ENCODE data around the gene GPR107. TPM values are rescaled to one million over a fixed set of nuclear protein-coding genes. Genes with fewer than 3 reads are reported as not detected.
A peak's percentile ranks its signal among the peaks of the same experiment; 100 is the strongest.

Gene GPR107
- total and polyA plus RNA-seq, 2 donors (not counting 1 experiment from before 2014, with no cell fraction given), result 10.4 to 28.1 TPM

GRCh38 chr9:130053109-130053503 is 600 bp upstream of the GPR107 start:
- no peaks in the 10 kb centered on the region for H3K9me3 Mint-ChIP-seq (ENCODE audit: insufficient read depth)
- peak overlapping the region; percentile 92 for H2AFZ ChIP-seq (ENCODE audit: insufficient read depth, low read depth, low read length, poor library complexity, severe bottlenecking)
- H3K27ac ChIP-seq (ENCODE audit: low read length in 2 of 2), result peak overlapping the region; percentile 64 to 95
- CTCF ChIA-PET, result interaction anchor here (0.6 to 1.6 kb wide), 7 partner anchors 11 to 1344 kb away, joined by 3 to 8 read pairs (median 3); no protein-coding TSS in a partner anchor
- peak overlapping the region; percentile 91 for H3K4me3 Mint-ChIP-seq
- H3K27ac Mint-ChIP-seq, result peak overlapping the region; percentile 88
- H3K4me3 ChIP-seq (ENCODE audit: control extremely low read depth in 1 of 5, extremely low read depth in 1 of 5, insufficient read depth in 1 of 5, low read depth in 2 of 5, low read length in 4 of 5), result peak overlapping the region; percentile 66 to 96 (median 88)
- no peaks in the 10 kb centered on the region for H3K36me3 ChIP-seq (replicated peaks in 1 of 2; ENCODE audit: control extremely low read depth in 1 of 2, control insufficient read depth in 1 of 2, extremely low read depth in 1 of 2, insufficient read depth in 2 of 2, low read length in 1 of 2)
- no peaks in the 10 kb centered on the region for H3K9me3 ChIP-seq (ENCODE audit: control extremely low read depth in 1 of 3, control insufficient read depth in 2 of 3, insufficient read depth in 1 of 3, low read length in 2 of 3)
- ATAC-seq (ENCODE audit: low read depth), result no peak
- peaks cover 27% of the 10 kb centered on the region for H3K4me1 Mint-ChIP-seq
- POLR2A ChIA-PET, result interaction anchor here (0.6 to 2.9 kb wide), 5 partner anchors 10 to 165 kb away, joined by 3 to 18 read pairs (median 5); partner anchors contain the start of gene FNBP1
- peak overlapping the region; percentile 88 for H3K9ac ChIP-seq (ENCODE audit: low read length)
- peak overlapping the region; percentile 81 for H3K4me2 ChIP-seq (replicated peaks; ENCODE audit: low read depth, low read length, poor library complexity, severe bottlenecking)
- no peak for DNase-seq
- no peaks in the 10 kb centered on the region for H3K27me3 ChIP-seq (replicated peaks in 1 of 4; ENCODE audit: control extremely low read depth in 1 of 4, control insufficient read depth in 3 of 4, insufficient read depth in 4 of 4, low read length in 3 of 4)
- H3K4me1 ChIP-seq (ENCODE audit: control insufficient read depth in 2 of 2, insufficient read depth in 2 of 2, low read length in 2 of 2), result peaks cover 14 to 20% of the 10 kb centered on the region in 2 donors
- no peaks in the 10 kb centered on the region for H3K27me3 Mint-ChIP-seq
- H4K20me1 ChIP-seq (ENCODE audit: control insufficient read depth, insufficient read depth, low read length, poor library complexity, severe bottlenecking), result peaks cover 9% of the 10 kb centered on the region
- TF ChIP-seq EZH2 (IDR thresholded peaks at IDR 0.05; ENCODE audit: borderline replicate concordance, insufficient read depth, low read depth, low read length, poor library complexity, severe bottlenecking), result no peak
- TF ChIP-seq, protein P1, sequence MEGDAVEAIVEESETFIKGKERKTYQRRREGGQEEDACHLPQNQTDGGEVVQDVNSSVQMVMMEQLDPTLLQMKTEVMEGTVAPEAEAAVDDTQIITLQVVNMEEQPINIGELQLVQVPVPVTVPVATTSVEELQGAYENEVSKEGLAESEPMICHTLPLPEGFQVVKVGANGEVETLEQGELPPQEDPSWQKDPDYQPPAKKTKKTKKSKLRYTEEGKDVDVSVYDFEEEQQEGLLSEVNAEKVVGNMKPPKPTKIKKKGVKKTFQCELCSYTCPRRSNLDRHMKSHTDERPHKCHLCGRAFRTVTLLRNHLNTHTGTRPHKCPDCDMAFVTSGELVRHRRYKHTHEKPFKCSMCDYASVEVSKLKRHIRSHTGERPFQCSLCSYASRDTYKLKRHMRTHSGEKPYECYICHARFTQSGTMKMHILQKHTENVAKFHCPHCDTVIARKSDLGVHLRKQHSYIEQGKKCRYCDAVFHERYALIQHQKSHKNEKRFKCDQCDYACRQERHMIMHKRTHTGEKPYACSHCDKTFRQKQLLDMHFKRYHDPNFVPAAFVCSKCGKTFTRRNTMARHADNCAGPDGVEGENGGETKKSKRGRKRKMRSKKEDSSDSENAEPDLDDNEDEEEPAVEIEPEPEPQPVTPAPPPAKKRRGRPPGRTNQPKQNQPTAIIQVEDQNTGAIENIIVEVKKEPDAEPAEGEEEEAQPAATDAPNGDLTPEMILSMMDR (IDR thresholded peaks at IDR 0.05), result no peak
- intact Hi-C loops (cut with micrococcal nuclease), result loop anchor here (1.0 to 10.0 kb wide), 5 partner anchors 10 to 938 kb away; partner anchors contain the start of genes CRAT, FNBP1 and PTPA
- 0% methylated on average over 6 of the region's 9 CpGs for WGBS (ENCODE audit: insufficient coverage)
- peaks cover 70% of the 10 kb centered on the region for H3K79me2 ChIP-seq (ENCODE audit: control insufficient read depth, insufficient read depth, low read length)

- H3K4me2 ChIP-seq (replicated peaks; ENCODE audit: low read depth, low read length, poor library complexity, severe bottlenecking), result peak overlapping the region; percentile 81
- ATAC-seq (ENCODE audit: low read depth) (no peak), DNase-seq (no peak)
- H3K4me3 ChIP-seq (ENCODE audit: control extremely low read depth in 1 of 5, extremely low read depth in 1 of 5, insufficient read depth in 1 of 5, low read depth in 2 of 5, low read length in 4 of 5), result peak overlapping the region; percentile 78 to 96 (median 88)
- no peaks in the 10 kb centered on the region for H3K9me3 Mint-ChIP-seq (ENCODE audit: insufficient read depth)
- H3K79me2 ChIP-seq (ENCODE audit: control insufficient read depth, insufficient read depth, low read length), result peaks cover 82% of the 10 kb centered on the region
- peak overlapping the region; percentile 92 for H2AFZ ChIP-seq (ENCODE audit: insufficient read depth, low read depth, low read length, poor library complexity, severe bottlenecking)
- peak overlapping the region; percentile 88 for H3K9ac ChIP-seq (ENCODE audit: low read length)
- 9% methylated on average over 13 of the region's 14 CpGs for WGBS (ENCODE audit: insufficient coverage)
- peaks cover 31% of the 10 kb centered on the region for H3K4me1 Mint-ChIP-seq
- peak overlapping the region; percentile 88 for H3K27ac Mint-ChIP-seq
- peaks cover 14 to 20% of the 10 kb centered on the region in 2 donors for H3K4me1 ChIP-seq (ENCODE audit: control insufficient read depth in 2 of 2, insufficient read depth in 2 of 2, low read length in 2 of 2)
- TF ChIP-seq, protein P1 (IDR thresholded peaks at IDR 0.05), result no peak
- no peak for TF ChIP-seq EZH2 (IDR thresholded peaks at IDR 0.05; ENCODE audit: borderline replicate concordance, insufficient read depth, low read depth, low read length, poor library complexity, severe bottlenecking)
- intact Hi-C loops (cut with micrococcal nuclease), result loop anchor here (10.0 kb wide), 1 partner anchor 940 kb away; the partner anchor contains the start of genes CRAT and PTPA
- peak overlapping the region in 1 of 2 donors; percentile 95 for H3K27ac ChIP-seq (ENCODE audit: low read length in 2 of 2)
- H3K36me3 ChIP-seq (replicated peaks in 1 of 2; ENCODE audit: control extremely low read depth in 1 of 2, control insufficient read depth in 1 of 2, extremely low read depth in 1 of 2, insufficient read depth in 2 of 2, low read length in 1 of 2), result peaks cover 0 to 3% of the 10 kb centered on the region in 2 experiments
- peaks cover 9% of the 10 kb centered on the region for H4K20me1 ChIP-seq (ENCODE audit: control insufficient read depth, insufficient read depth, low read length, poor library complexity, severe bottlenecking)
- H3K27me3 ChIP-seq (replicated peaks in 1 of 4; ENCODE audit: control extremely low read depth in 1 of 4, control insufficient read depth in 3 of 4, insufficient read depth in 4 of 4, low read length in 3 of 4), result no peaks in the 10 kb centered on the region
- ChIA-PET POLR2A (interaction anchor here (0.6 to 2.9 kb wide), 3 partner anchors 11 to 91 kb away, joined by 6 to 18 read pairs (median 8); partner anchors contain the start of gene FNBP1), CTCF (interaction anchor here (1.2 kb wide), 1 partner anchor 13 kb away, joined by 3 read pairs; no protein-coding TSS in a partner anchor)
- peak overlapping the region; percentile 91 for H3K4me3 Mint-ChIP-seq
- no peaks in the 10 kb centered on the region for H3K9me3 ChIP-seq (ENCODE audit: control extremely low read depth in 1 of 3, control insufficient read depth in 2 of 3, insufficient read depth in 1 of 3, low read length in 2 of 3)
- no peaks in the 10 kb centered on the region for H3K27me3 Mint-ChIP-seq
Observed at GRCh38 chr9:130054325-130054786, 650 bp downstream of the GPR107 start.
